Measurements from ENCODE around the gene PMPCA.

The PMPCA gene

GRCh38 chr9:136410500-136411287 is at the start of gene PMPCA, which contains the start of gene ENTR1:
TSS of gene PMPCA (plus strand) at chr9:136410658. CDS start at chr9:136410669, 11 bp downstream.
TSS of gene ENTR1 (minus strand) at chr9:136410614. CDS start at chr9:136410397, 217 bp downstream.
- peak within 1 kb of the TSS; percentile 47 for H2AFZ ChIP-seq (ENCODE audit: low read length)
- peaks cover 27% of the 10 kb centered on the region for H4K20me1 ChIP-seq (ENCODE audit: insufficient read depth, low read length, poor library complexity, severe bottlenecking)

DNA sequence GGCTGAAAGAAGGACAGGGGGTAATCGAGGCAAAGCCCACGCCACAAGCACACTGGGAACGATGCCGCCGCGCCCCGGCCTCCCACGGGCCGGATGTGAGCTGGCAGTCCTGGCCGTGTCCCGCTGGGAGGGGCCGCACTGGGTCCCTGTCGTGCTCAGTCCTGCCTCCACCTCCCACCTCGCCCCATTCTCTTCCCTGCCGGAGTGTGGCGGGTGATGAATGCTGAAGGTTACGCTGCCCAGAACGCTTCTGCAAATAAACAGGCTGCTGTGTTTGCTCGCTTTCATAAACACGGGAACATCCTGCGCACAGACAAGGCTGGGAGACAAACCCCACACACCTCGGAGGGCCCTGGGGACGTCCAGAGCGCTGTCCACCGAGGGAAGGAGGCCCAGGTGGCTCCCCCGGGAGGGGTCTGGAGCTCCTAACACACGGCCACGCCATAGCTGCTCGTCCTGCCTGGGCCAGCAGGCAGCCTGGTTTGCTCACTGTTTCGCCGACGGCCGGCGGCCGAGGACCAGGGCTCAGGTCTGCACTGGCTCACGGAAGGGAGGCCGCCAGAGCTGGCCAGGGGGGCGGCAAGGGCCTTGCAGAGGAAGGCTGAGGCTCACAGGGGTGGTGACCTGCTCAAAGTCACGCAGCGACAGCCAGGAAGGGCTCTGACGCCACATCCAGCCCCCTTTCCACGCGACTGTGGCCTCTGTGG is 49.3 kb upstream of the PMPCA start:
- no peaks in the 10 kb centered on the region for H3K27me3 ChIP-seq (ENCODE audit: insufficient read depth, low read length, poor library complexity, severe bottlenecking)
- H3K79me2 ChIP-seq (ENCODE audit: insufficient read depth, low read length) = no peaks in the 10 kb centered on the region
- H3K4me2 ChIP-seq (ENCODE audit: low read depth, low read length, poor library complexity, severe bottlenecking) = no peak overlapping the region
- H3K36me3 ChIP-seq (ENCODE audit: insufficient read depth, low read length) = no peaks in the 10 kb centered on the region
- no peak overlapping the region for H2AFZ ChIP-seq (ENCODE audit: low read length)
- H3K9me2 ChIP-seq (replicated peaks; ENCODE audit: low read depth, low read length) = no peaks in the 10 kb centered on the region
- H3K4me3 ChIP-seq (ENCODE audit: low read length, poor library complexity, severe bottlenecking) = no peak overlapping the region
- peaks cover 7% of the 10 kb centered on the region for H4K20me1 ChIP-seq (ENCODE audit: insufficient read depth, low read length, poor library complexity, severe bottlenecking)
- H3K4me1 ChIP-seq (ENCODE audit: insufficient read depth, low read length, poor library complexity, severe bottlenecking) = peaks cover 6% of the 10 kb centered on the region
- no peaks in the 10 kb centered on the region for H3K9me3 ChIP-seq (ENCODE audit: insufficient read depth, low read depth, low read length)
- no peak for TF ChIP-seq CTCF (conservative IDR thresholded peaks at IDR 0.05; ENCODE audit: low read length)
- no peak for TF ChIP-seq EZH2phosphoT487 (IDR thresholded peaks at IDR 0.05; ENCODE audit: borderline replicate concordance)
- H3F3A ChIP-seq (ENCODE audit: low read depth) = no peaks in the 10 kb centered on the region
- H3K9ac ChIP-seq (ENCODE audit: low read depth, low read length, poor library complexity, severe bottlenecking) = no peak overlapping the region

More at GRCh38 chr9:136410500-136411287, at the start of gene PMPCA, which contains the start of gene ENTR1:
- H3K36me3 ChIP-seq (ENCODE audit: insufficient read depth, low read length) = peaks cover 23% of the 10 kb centered on the region; the same call in 1 of the 2 replicates
- no peaks in the 10 kb centered on the region for H3K27me3 ChIP-seq (ENCODE audit: insufficient read depth, low read length, poor library complexity, severe bottlenecking)
- peaks cover 65% of the 10 kb centered on the region for H3K79me2 ChIP-seq (ENCODE audit: insufficient read depth, low read length)
- H3K9ac ChIP-seq (ENCODE audit: low read depth, low read length, poor library complexity, severe bottlenecking) = peak within 1 kb of the TSS; percentile 80
- peak within 1 kb of the TSS; percentile 95 for H3K4me2 ChIP-seq (ENCODE audit: low read depth, low read length, poor library complexity, severe bottlenecking)
- TF ChIP-seq CTCF (conservative IDR thresholded peaks at IDR 0.05; ENCODE audit: low read length) = no peak
- TF ChIP-seq EZH2phosphoT487 (IDR thresholded peaks at IDR 0.05; ENCODE audit: borderline replicate concordance) = no peak
- H3K4me3 ChIP-seq (ENCODE audit: low read length, poor library complexity, severe bottlenecking) = peak within 1 kb of the TSS; percentile 91
- H3K4me1 ChIP-seq (ENCODE audit: insufficient read depth, low read length, poor library complexity, severe bottlenecking) = peaks cover 30% of the 10 kb centered on the region
- H3F3A ChIP-seq (ENCODE audit: low read depth) = no peaks in the 10 kb centered on the region
- H3K9me2 ChIP-seq (replicated peaks; ENCODE audit: low read depth, low read length) = no peaks in the 10 kb centered on the region
- H3K9me3 ChIP-seq (ENCODE audit: insufficient read depth, low read depth, low read length) = no peaks in the 10 kb centered on the region

- Histone ChIP-seq H2AFZ (ENCODE audit: low read length) (no peak overlapping the region), H3K36me3 (ENCODE audit: insufficient read depth, low read length) (no peaks in the 10 kb centered on the region), H3K9me3 (ENCODE audit: insufficient read depth, low read depth, low read length) (no peaks in the 10 kb centered on the region), H3K27me3 (ENCODE audit: insufficient read depth, low read length, poor library complexity, severe bottlenecking) (no peaks in the 10 kb centered on the region), H3F3A (ENCODE audit: low read depth) (no peaks in the 10 kb centered on the region), H3K4me1 (ENCODE audit: insufficient read depth, low read length, poor library complexity, severe bottlenecking) (peaks cover 6% of the 10 kb centered on the region), H4K20me1 (ENCODE audit: insufficient read depth, low read length, poor library complexity, severe bottlenecking) (peaks cover 7% of the 10 kb centered on the region), H3K4me3 (ENCODE audit: low read length, poor library complexity, severe bottlenecking) (no peak overlapping the region), H3K9ac (ENCODE audit: low read depth, low read length, poor library complexity, severe bottlenecking) (no peak overlapping the region), H3K79me2 (ENCODE audit: insufficient read depth, low read length) (no peaks in the 10 kb centered on the region), H3K9me2 (replicated peaks; ENCODE audit: low read depth, low read length) (no peaks in the 10 kb centered on the region), H3K4me2 (ENCODE audit: low read depth, low read length, poor library complexity, severe bottlenecking) (peak overlapping the region; percentile 58)
- TF ChIP-seq CTCF (conservative IDR thresholded peaks at IDR 0.05; ENCODE audit: low read length) (no peak), EZH2phosphoT487 (IDR thresholded peaks at IDR 0.05; ENCODE audit: borderline replicate concordance) (no peak)
Observed at GRCh38 chr9:136361754-136362449, 48.6 kb upstream of the PMPCA start.

All from Loucy (cell line).